Measurements from ENCODE around the gene NAV3. TPM values are rescaled to one million over a fixed set of nuclear protein-coding genes. Genes with fewer than 3 reads are reported as not detected.

The NAV3 gene
- total RNA-seq, 1 experiment from 2014 or later, result 3.0 TPM

DNA sequence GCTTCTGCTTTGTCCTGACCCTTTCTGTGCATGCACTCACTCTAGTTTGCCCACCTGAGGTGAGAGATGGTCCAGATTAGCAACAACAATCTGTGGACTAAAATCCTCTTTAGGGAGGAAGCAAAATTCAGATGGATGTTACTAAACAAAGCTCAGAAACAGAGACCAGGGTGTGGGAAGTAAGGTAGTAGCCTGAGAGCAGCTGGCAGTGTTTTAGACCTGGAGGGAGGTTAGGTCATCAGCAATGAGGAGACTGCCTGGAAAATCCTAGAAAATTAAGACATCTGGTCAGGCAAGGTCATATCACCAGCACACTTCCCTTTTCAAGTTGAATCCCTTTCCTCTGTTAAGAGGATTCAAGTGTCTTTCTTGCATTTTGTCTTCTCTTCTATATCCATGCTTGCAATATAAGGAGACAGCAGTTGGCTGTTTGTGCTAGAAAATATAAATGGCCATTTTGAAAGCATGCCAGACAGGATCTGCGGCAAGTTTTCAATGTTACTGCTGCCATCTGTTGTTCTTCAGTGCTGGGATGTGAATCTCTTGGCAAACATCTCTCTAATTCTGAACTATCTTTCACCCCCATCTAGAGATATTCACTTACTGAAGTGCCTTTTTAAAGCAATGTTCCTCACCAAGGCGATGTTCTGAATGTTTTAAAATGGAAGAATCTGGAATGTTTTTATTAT, 266.4 kb downstream of the NAV3 start:
- Histone ChIP-seq H2BK20ac (ENCODE audit: low read depth, low read length, poor library complexity, severe bottlenecking) (no peak overlapping the region), H2BK120ac (ENCODE audit: low read depth, low read length, poor library complexity, severe bottlenecking) (no peak overlapping the region), H2BK15ac (ENCODE audit: low read depth, low read length) (no peak overlapping the region), H3K23ac (ENCODE audit: insufficient read length, low read depth, low read length) (no peak overlapping the region), H3K4me1 (ENCODE audit: insufficient read depth, low read length) (no peaks in the 10 kb centered on the region), H3K27ac (ENCODE audit: insufficient read length, low read depth, low read length) (no peak overlapping the region), H3K79me1 (ENCODE audit: insufficient read depth, low read depth, low read length, poor library complexity, severe bottlenecking) (no peaks in the 10 kb centered on the region), H3K4ac (ENCODE audit: low read depth, low read length) (no peak overlapping the region), H3K79me2 (ENCODE audit: insufficient read depth, low read length) (no peaks in the 10 kb centered on the region), H2AK5ac (ENCODE audit: insufficient read length, low read length) (no peak overlapping the region), H2BK12ac (ENCODE audit: insufficient read length, low read depth, low read length) (no peak overlapping the region), H2BK5ac (ENCODE audit: insufficient read length, low read length) (no peak overlapping the region), H3T11ph (ENCODE audit: low read length) (no peak overlapping the region), H3K9ac (ENCODE audit: extremely low read depth, insufficient read length, low read length) (no peak overlapping the region), H3K27me3 (ENCODE audit: insufficient read depth, low read length) (no peaks in the 10 kb centered on the region), H4K20me1 (ENCODE audit: control insufficient read depth, insufficient read depth, insufficient read length) (no peaks in the 10 kb centered on the region), H4K91ac (ENCODE audit: insufficient read length, low read depth, low read length) (no peak overlapping the region), H3K9me3 (ENCODE audit: control insufficient read depth, low read depth, low read length) (no peaks in the 10 kb centered on the region), H3K4me2 (ENCODE audit: insufficient read depth, insufficient read length, low read length) (no peak overlapping the region), H3K23me2 (ENCODE audit: insufficient read length, low read depth, low read length, poor library complexity, severe bottlenecking) (no peaks in the 10 kb centered on the region), H3K56ac (ENCODE audit: insufficient read length, low read depth, low read length) (no peak overlapping the region), H3K18ac (ENCODE audit: insufficient read length, low read depth, low read length) (no peak overlapping the region), H3K14ac (ENCODE audit: insufficient read depth, low read length) (no peak overlapping the region), H2AFZ (ENCODE audit: low read length) (no peak overlapping the region), H4K8ac (replicated peaks; ENCODE audit: insufficient read length, low read depth, low read length) (no peak overlapping the region), H4K5ac (ENCODE audit: insufficient read length, low read depth, low read length) (no peak overlapping the region)
- Mint-ChIP-seq H3K4me3 (no peak overlapping the region), H3K36me3 (ENCODE audit: insufficient read depth in 1 of 3, low read depth in 3 of 3) (no peaks in the 10 kb centered on the region), H3K4me1 (no peaks in the 10 kb centered on the region), H3K27ac (no peak overlapping the region), H3K27me3 (ENCODE audit: low read depth) (no peaks in the 10 kb centered on the region), H3K9me3 (0 out of 5 replicates have a peak, but pooled peaks cover 0 to 2% of the 10 kb centered on the region in 2 experiments)
- DNase-seq, result no peak
- TF ChIP-seq, protein P1, sequence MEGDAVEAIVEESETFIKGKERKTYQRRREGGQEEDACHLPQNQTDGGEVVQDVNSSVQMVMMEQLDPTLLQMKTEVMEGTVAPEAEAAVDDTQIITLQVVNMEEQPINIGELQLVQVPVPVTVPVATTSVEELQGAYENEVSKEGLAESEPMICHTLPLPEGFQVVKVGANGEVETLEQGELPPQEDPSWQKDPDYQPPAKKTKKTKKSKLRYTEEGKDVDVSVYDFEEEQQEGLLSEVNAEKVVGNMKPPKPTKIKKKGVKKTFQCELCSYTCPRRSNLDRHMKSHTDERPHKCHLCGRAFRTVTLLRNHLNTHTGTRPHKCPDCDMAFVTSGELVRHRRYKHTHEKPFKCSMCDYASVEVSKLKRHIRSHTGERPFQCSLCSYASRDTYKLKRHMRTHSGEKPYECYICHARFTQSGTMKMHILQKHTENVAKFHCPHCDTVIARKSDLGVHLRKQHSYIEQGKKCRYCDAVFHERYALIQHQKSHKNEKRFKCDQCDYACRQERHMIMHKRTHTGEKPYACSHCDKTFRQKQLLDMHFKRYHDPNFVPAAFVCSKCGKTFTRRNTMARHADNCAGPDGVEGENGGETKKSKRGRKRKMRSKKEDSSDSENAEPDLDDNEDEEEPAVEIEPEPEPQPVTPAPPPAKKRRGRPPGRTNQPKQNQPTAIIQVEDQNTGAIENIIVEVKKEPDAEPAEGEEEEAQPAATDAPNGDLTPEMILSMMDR (conservative IDR thresholded peaks at IDR 0.05), result no peak
- WGBS (ENCODE audit: extremely low coverage, insufficient read length, low lambda C conversion rate), result no CpG with 5 or more reads among the region's 2 CpGs
